A549 (cell line): ENCODE results near the gene ZNF335. TPM values are rescaled to one million over a fixed set of nuclear protein-coding genes. Genes with fewer than 3 reads are reported as not detected.
A peak's percentile ranks its signal among the peaks of the same experiment; 100 is the strongest.

ENCODE experiments used
- ATAC-seq, 2 experiments: fragments of 200-7000 bp in 1 of 2; fragments of >200 bp in 1 of 2; cut with Nextera tagmentation in 1 of 2; cut with Tn5 transposase in 1 of 2; 3 replicates each; pipeline versions ENCODE4 v1.8.0 to v1.9.1; 2018 to 2020; ENCODE audit warnings: mild to moderate bottlenecking in 1 of 2, moderate library complexity in 1 of 2
- CTCF ChIA-PET: fragments of 300-600 bp; sonication (Branson Sonifier 250); formaldehyde crosslinking; extraction: SDS; loops from one replicate; lab custom pipeline; 2021; ENCODE audit warnings: antibody characterized with exemption, inconsistent platforms; lab: Yijun Ruan, JAX
- POLR2A ChIA-PET: fragments of 350-600 bp; formaldehyde crosslinking; extraction: SDS; loops from one replicate; lab custom pipeline; 2021; ENCODE audit warnings: antibody characterized with exemption, inconsistent platforms; lab: Yijun Ruan, JAX
- DNase-seq, 2 experiments: peaks; one replicate each; pipeline versions ENCODE4 v3.0.0 to v3.0.0-alpha.2; 2011 to 2016; ENCODE audit warnings: low read depth in 1 of 2, low spot score in 1 of 2
- FAIRE-seq: peaks from 2 replicates; lab custom pipeline; 2011; peaks lifted over from hg19 to GRCh38; lab: Jason Lieb, UNC
- H3K27ac ChIP-seq, 2 experiments: fragments of >200 bp; sonication (Bioruptor Twin); formaldehyde crosslinking; 3 replicates each; pipeline ENCODE4 v1.5.1; 2016 to 2017
- H3K4me1 ChIP-seq: fragments of >200 bp; sonication (Bioruptor Twin); formaldehyde crosslinking; 3 replicates; pipeline ENCODE4 v1.6.1; 2016
- H3K4me2 ChIP-seq: fragments of >200 bp; sonication (Bioruptor Twin); formaldehyde crosslinking; 3 replicates; pipeline ENCODE4 v1.6.1; 2016
- H3K4me3 ChIP-seq: fragments of >200 bp; sonication (Bioruptor Twin); formaldehyde crosslinking; 3 replicates; pipeline ENCODE4 v1.5.1; 2016
- H3K9me3 ChIP-seq: fragments of >200 bp; sonication (Bioruptor Twin); formaldehyde crosslinking; 3 replicates; pipeline ENCODE4 v1.6.1; 2016
- CHD4 ChIP-seq: fragments of 200-600 bp; sonication (generic); IDR thresholded peaks from 2 replicates; pipeline ENCODE4 v1.6.1; 2016; ENCODE audit warnings: antibody characterized with exemption, mild to moderate bottlenecking, borderline replicate concordance
- EHMT2 ChIP-seq: fragments of 200-600 bp; sonication (generic); IDR thresholded peaks from 2 replicates; pipeline ENCODE4 v1.6.1; 2016; ENCODE audit warnings: antibody characterized with exemption, low read depth, mild to moderate bottlenecking, moderate library complexity
- FOSB ChIP-seq: fragments of 250-450 bp; sonication (Bioruptor Pico); IDR thresholded peaks from 2 replicates; pipeline ENCODE4 v1.5.0; 2020; ENCODE audit warnings: mild to moderate bottlenecking, moderate library complexity
- HDAC2 ChIP-seq: fragments of 200-600 bp; sonication (generic); IDR thresholded peaks from 2 replicates; pipeline ENCODE4 v1.6.1; 2016
- HOXB13 ChIP-seq: fragments of 250-450 bp; sonication (Bioruptor Pico); IDR thresholded peaks from 2 replicates; pipeline ENCODE4 v1.5.0; 2020; ENCODE audit warnings: low read depth, mild to moderate bottlenecking, moderate library complexity
- NFE2L2 ChIP-seq: fragments of 150-350 bp; conservative IDR thresholded peaks from 2 replicates; pipeline ENCODE4 v1.6.1; 2014; ENCODE audit warnings: low read length
- RCOR1 ChIP-seq: fragments of 150-350 bp; IDR thresholded peaks from 2 replicates; pipeline ENCODE4 v1.6.1; 2014; ENCODE audit warnings: antibody characterized with exemption, low read length, low read depth
- ZC3H11A ChIP-seq: fragments of 450-650 bp; IDR thresholded peaks from 2 replicates; pipeline ENCODE4 v1.6.1; 2014; ENCODE audit warnings: antibody characterized with exemption, mild to moderate bottlenecking
- ZFP36 ChIP-seq: fragments of 450-650 bp; IDR thresholded peaks from 2 replicates; pipeline ENCODE4 v1.6.1; 2014; ENCODE audit warnings: borderline replicate concordance; ENCODE audit not compliant: partially characterized antibody
- WGBS: methylation state at CpG from one replicate; pipeline ENCODE4 v1.1.6; 2017; ENCODE audit errors: missing lambda C conversion rate; 5-methylcytosine and 5-hydroxymethylcytosine counted together
- polyA plus RNA-seq, 4 experiments: library from polyadenylated mRNA; depleted of rRNA in 3 of 4; stranded (reverse); fragments of >200 nt; fragmentation: RNase III in 1 of 4; extraction: RNeasy Plus Mini Kit Qiagen cat#74134 plus additional on column Dnase treatment in 1 of 4; gene quantifications; 2 replicates in 3 of 4; 3 replicates in 1 of 4; pipeline ENCODE4 v1.2.3, GENCODE V29; 2011 to 2017
- TF ChIP-seq, protein P1 (sequence below): fragments of 150-350 bp; IDR thresholded peaks from 2 replicates; pipeline ENCODE4 v1.6.1; 2014; ENCODE audit warnings: low read depth, mild to moderate bottlenecking, low read length
- TF ChIP-seq, protein P2 (sequence below): fragments of 250-450 bp; sonication (Bioruptor Pico); IDR thresholded peaks from 2 replicates; pipeline ENCODE4 v1.5.0; 2021; ENCODE audit warnings: mild to moderate bottlenecking, moderate library complexity, borderline replicate concordance
- TF ChIP-seq, protein P3 (sequence below): fragments of 250-450 bp; sonication (Bioruptor Pico); IDR thresholded peaks from 2 replicates; pipeline ENCODE4 v1.5.0; 2020; ENCODE audit warnings: low read depth, mild to moderate bottlenecking, moderate library complexity

Gene ZNF335
- polyA plus RNA-seq, 2 of the 4 experiments (the other 2 are of a cell fraction), result 7.3 to 9.3 TPM

DNA sequence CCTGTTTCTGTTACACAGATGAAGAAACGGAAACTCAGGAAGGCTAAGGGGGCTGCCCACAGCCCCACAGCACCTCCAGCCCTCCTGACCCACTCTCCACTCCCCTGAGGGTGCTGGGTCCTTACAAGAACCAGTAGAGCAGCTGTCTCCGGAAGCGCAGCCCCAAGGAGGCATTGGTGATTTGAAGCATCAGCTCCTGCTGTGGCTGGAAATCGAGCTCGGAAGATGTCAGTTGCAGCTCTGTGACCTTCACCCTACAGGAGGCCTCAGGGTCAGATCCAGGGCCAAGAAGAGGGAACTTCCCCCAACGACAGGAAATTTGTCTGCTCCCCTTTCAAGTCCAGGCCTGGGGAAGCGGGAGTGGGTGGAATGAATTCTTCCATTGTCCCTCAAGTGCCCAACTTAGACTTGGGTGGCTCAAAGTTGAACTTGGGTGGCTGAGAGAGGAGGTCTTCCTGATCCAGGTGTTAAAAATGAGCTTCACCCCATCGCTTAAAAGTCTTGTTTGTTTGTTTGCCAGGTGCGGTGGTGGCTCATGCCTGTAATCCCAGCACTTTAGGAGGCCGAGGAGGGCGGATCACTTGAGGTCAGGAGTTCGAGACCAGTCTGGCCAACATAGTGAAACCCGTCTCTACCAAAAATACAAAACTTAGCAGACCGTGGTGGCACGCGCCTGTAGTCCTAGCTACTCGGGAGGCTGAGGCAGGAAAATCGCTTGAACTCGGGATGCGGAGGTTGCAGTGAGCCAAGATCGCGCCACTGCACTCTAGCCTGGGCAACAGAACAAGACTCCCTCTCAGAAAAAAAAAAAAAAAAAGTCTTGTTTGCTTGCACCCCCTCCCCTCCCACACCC, 62.0 kb downstream of the ZNF335 start:
- TF ChIP-seq RCOR1, result no peak
- no peak for FAIRE-seq
- H3K4me3 ChIP-seq, result peak overlapping the region; percentile 23; the same call in 1 of the 3 replicates
- no peak for ATAC-seq
- WGBS, result 84% methylated on average over 22 of the region's 22 CpGs
- H3K4me2 ChIP-seq, result peak overlapping the region; percentile 69
- H3K27ac ChIP-seq, result peak overlapping the region; percentile 43 to 75; a peak in 5 of 6 replicates
- no peak for DNase-seq
- no peaks in the 10 kb centered on the region for H3K9me3 ChIP-seq
- peaks cover 24% of the 10 kb centered on the region for H3K4me1 ChIP-seq
- ChIA-PET POLR2A (interaction anchor here (0.8 to 1.2 kb wide), 2 partner anchors 19 to 25 kb away, joined by 3 to 8 read pairs; partner anchors contain the start of genes CTSA and NEURL2), CTCF (interaction anchor here (0.6 to 1.6 kb wide), 4 partner anchors 14 to 1780 kb away, joined by 3 to 6 read pairs (median 4); no protein-coding TSS in a partner anchor)

DNA sequence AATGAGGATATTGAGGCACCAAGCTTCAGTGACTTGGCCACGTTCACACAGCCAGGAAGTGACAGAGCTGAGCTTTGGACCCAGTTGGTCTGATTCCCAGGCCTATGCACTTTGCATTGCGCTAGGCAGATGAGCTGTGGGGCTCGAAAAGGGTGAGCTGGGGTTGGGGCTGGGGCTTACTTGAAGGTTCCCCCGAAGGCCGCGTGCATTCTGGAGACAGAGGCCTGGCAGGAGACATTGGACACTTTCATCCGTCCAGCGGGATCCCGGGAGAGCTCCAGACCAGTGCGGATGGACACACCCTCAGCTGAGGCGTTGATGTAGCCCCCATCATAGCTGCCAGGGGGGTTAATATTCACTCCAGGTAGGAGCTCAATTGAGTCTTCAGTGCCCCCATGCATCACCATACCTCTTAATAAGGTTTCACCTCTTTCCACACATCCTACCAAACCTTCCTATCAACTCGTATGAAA, 62.6 kb downstream of the ZNF335 start:
- CTCF ChIA-PET, result interaction anchor here (1.0 to 1.4 kb wide), 2 partner anchors 56 to 102 kb away, joined by 3 to 5 read pairs; no protein-coding TSS in a partner anchor
- ATAC-seq (no peak), FAIRE-seq (no peak), DNase-seq (no peak)
- no peak overlapping the region for H3K27ac ChIP-seq
- H3K4me2 ChIP-seq, result no peak overlapping the region
- H3K9me3 ChIP-seq, result no peaks in the 10 kb centered on the region
- peaks cover 26% of the 10 kb centered on the region for H3K4me1 ChIP-seq
- TF ChIP-seq NFE2L2, result no peak
- TF ChIP-seq, protein P1, sequence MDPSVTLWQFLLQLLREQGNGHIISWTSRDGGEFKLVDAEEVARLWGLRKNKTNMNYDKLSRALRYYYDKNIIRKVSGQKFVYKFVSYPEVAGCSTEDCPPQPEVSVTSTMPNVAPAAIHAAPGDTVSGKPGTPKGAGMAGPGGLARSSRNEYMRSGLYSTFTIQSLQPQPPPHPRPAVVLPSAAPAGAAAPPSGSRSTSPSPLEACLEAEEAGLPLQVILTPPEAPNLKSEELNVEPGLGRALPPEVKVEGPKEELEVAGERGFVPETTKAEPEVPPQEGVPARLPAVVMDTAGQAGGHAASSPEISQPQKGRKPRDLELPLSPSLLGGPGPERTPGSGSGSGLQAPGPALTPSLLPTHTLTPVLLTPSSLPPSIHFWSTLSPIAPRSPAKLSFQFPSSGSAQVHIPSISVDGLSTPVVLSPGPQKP, result no peak
- no peak overlapping the region for H3K4me3 ChIP-seq
- 91% methylated on average over 12 of the region's 12 CpGs for WGBS
- POLR2A ChIA-PET, result interaction anchor here (0.8 kb wide), 1 partner anchor 19 kb away, joined by 3 read pairs; the partner anchor contains the start of genes CTSA and NEURL2

DNA sequence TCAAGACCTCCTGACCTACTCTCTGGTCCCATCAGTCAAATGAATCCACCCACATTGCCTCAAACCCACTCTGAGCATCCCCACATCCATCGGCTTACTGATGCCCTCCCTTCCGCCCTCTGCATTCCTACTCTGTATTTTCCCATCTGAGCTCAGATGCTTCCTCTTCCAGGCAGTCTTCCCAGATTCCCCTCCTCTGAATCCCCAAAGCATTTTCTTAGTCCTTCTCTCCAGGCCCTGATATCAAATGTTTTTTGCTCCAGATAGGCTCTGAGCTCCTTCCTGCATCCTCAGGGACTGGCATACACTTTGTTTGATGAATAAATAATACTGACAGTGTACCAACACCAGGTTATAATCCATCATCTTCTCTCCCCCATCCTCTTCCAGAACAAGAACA, 63.9 kb downstream of the ZNF335 start:
- WGBS, result 99% methylated on average over 2 of the region's 2 CpGs
- POLR2A ChIA-PET, result no interaction called here

DNA sequence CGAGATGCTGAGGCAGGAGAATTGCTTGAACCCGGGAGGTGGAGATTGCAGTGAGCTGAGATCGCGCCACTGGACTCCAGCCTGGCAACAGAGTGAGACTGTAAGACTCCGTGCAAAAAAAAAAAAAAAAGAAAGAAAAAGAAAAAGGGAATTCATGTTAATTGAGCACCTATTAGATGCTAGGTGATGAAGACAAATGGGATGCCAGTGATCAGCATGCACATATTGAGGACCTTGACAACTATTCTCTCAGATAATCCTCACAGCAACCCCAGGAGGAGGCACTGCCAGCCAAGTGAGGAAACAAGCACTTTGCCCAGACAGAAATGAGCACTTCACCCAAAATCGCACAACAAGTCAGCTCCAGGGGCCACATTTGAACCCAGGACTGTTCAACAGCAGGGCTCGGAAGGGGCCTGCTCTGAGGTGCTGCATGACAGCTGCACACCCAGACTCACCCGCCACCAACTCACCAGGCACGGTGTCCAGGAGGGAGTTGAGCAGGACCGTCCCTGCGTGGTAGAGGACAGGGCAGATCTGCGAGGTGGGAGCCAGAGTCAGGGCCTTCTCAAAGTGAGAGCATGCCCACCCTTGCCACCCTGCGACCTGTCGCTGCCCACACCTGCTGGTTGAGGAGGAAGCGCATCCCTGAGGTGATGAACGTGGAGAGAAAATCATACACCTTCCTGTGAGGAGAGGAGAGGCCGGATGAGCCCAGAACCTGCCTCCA, 64.6 kb downstream of the ZNF335 start:
- no peak overlapping the region for H3K27ac ChIP-seq
- ATAC-seq, result no peak
- no peaks in the 10 kb centered on the region for H3K9me3 ChIP-seq
- no peak overlapping the region for H3K4me3 ChIP-seq
- no peak for DNase-seq
- no peak overlapping the region for H3K4me2 ChIP-seq
- no peak for FAIRE-seq
- 85% methylated on average over 17 of the region's 17 CpGs for WGBS
- POLR2A ChIA-PET, result no interaction called here
- H3K4me1 ChIP-seq, result peaks cover 26% of the 10 kb centered on the region
- CTCF ChIA-PET, result interaction anchor here (0.7 to 1.2 kb wide), 3 partner anchors 47 to 63 kb away, joined by 3 read pairs; no protein-coding TSS in a partner anchor
- TF ChIP-seq FOSB (CRISPR knock-in tag) (no peak), HDAC2 (no peak), CHD4 (no peak), HOXB13 (CRISPR knock-in tag) (no peak), ZC3H11A (no peak), EHMT2 (no peak)
- TF ChIP-seq, protein P2, sequence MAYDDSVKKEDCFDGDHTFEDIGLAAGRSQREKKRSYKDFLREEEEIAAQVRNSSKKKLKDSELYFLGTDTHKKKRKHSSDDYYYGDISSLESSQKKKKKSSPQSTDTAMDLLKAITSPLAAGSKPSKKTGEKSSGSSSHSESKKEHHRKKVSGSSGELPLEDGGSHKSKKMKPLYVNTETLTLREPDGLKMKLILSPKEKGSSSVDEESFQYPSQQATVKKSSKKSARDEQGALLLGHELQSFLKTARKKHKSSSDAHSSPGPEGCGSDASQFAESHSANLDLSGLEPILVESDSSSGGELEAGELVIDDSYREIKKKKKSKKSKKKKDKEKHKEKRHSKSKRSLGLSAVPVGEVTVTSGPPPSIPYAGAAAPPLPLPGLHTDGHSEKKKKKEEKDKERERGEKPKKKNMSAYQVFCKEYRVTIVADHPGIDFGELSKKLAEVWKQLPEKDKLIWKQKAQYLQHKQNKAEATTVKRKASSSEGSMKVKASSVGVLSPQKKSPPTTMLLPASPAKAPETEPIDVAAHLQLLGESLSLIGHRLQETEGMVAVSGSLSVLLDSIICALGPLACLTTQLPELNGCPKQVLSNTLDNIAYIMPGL (CRISPR knock-in tag), result no peak
- TF ChIP-seq, all 56 proteins: peak for 0

More for the DNA sequence above, 63.9 kb downstream of the ZNF335 start:
- TF ChIP-seq, protein P3, sequence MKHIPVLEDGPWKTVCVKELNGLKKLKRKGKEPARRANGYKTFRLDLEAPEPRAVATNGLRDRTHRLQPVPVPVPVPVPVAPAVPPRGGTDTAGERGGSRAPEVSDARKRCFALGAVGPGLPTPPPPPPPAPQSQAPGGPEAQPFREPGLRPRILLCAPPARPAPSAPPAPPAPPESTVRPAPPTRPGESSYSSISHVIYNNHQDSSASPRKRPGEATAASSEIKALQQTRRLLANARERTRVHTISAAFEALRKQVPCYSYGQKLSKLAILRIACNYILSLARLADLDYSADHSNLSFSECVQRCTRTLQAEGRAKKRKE, result no peak
- TF ChIP-seq ZFP36, result peak; percentile 84
- Histone ChIP-seq H3K4me3 (no peak overlapping the region), H3K27ac (no peak overlapping the region), H3K4me2 (no peak overlapping the region), H3K4me1 (peaks cover 26% of the 10 kb centered on the region), H3K9me3 (no peaks in the 10 kb centered on the region)
- FAIRE-seq, result no peak
- ATAC-seq, result no peak
- CTCF ChIA-PET, result interaction anchor here (0.7 to 1.2 kb wide), 2 partner anchors 50 to 63 kb away, joined by 3 read pairs; no protein-coding TSS in a partner anchor
- no peak for DNase-seq
